Karpas-422 (cell line): ENCODE measurements around the gene TADA1. TPM values are rescaled to one million over a fixed set of nuclear protein-coding genes. Genes with fewer than 3 reads are reported as not detected.

Source experiments
- DNase-seq: peaks from one replicate; pipeline ENCODE4 v3.0.0-alpha.2; 2015
- H2AFZ ChIP-seq: fragments of 200-600 bp; sonication (generic); 2 replicates; pipeline ENCODE4 v1.6.1; 2014; ENCODE audit warnings: antibody characterized with exemption, low read length, mixed read lengths
- H3K27ac ChIP-seq: fragments of 200-600 bp; sonication (generic); 2 replicates; pipeline ENCODE4 v1.5.1; 2014; ENCODE audit warnings: mild to moderate bottlenecking, low read length, moderate library complexity
- H3K27me3 ChIP-seq: fragments of 200-600 bp; sonication (generic); 2 replicates; pipeline ENCODE4 v1.6.1; 2014; ENCODE audit warnings: low read length, mixed read lengths
- H3K36me3 ChIP-seq: fragments of 200-600 bp; sonication (generic); 2 replicates; pipeline ENCODE4 v1.6.1; 2014; ENCODE audit warnings: low read length, mixed read lengths; ENCODE audit not compliant: insufficient read depth
- H3K4me1 ChIP-seq: fragments of 200-600 bp; sonication (generic); 2 replicates; pipeline ENCODE4 v1.6.1; 2014; ENCODE audit warnings: mild to moderate bottlenecking, low read length, mixed read lengths
- H3K4me2 ChIP-seq: fragments of 200-600 bp; sonication (generic); 2 replicates; pipeline ENCODE4 v1.6.1; 2014; ENCODE audit warnings: low read length, low read depth, mild to moderate bottlenecking; ENCODE audit not compliant: poor library complexity, severe bottlenecking
- H3K4me3 ChIP-seq: fragments of 200-600 bp; sonication (generic); 2 replicates; pipeline ENCODE4 v1.5.1; 2014; ENCODE audit warnings: mild to moderate bottlenecking, antibody characterized with exemption, low read length, mixed read lengths
- H3K79me2 ChIP-seq: fragments of 200-600 bp; sonication (generic); 2 replicates; pipeline ENCODE4 v1.6.1; 2014; ENCODE audit warnings: mild to moderate bottlenecking, low read length, mixed read lengths
- H3K9ac ChIP-seq: fragments of 200-600 bp; sonication (generic); 2 replicates; pipeline ENCODE4 v1.6.0; 2014; ENCODE audit warnings: low read length
- H3K9me2 ChIP-seq: fragments of 200-600 bp; sonication (generic), shearing (Covaris generic); replicated peaks from 2 replicates; pipeline ENCODE4 v1.6.0; 2014; ENCODE audit warnings: mild to moderate bottlenecking, low read length, moderate library complexity; ENCODE audit not compliant: insufficient read depth
- H3K9me3 ChIP-seq: fragments of 300-700, 200-600 bp; sonication (generic); 2 replicates; pipeline ENCODE4 v1.6.1; 2014; ENCODE audit warnings: low read length, mixed read lengths
- H4K20me1 ChIP-seq: fragments of 200-600 bp; sonication (generic); 2 replicates; pipeline ENCODE4 v1.6.1; 2014; ENCODE audit warnings: mild to moderate bottlenecking, antibody characterized with exemption, low read length, low read depth; ENCODE audit not compliant: insufficient read depth
- total RNA-seq: library from RNA; depleted of rRNA; stranded (reverse); fragments of >200 nt; shearing (Covaris generic); gene quantifications from 2 replicates; pipeline ENCODE4 v1.2.3, GENCODE V29; 2014; ENCODE audit warnings: low replicate concordance

The TADA1 gene
- total RNA-seq, 1 experiment from 2014 or later: 26.6 TPM

DNA sequence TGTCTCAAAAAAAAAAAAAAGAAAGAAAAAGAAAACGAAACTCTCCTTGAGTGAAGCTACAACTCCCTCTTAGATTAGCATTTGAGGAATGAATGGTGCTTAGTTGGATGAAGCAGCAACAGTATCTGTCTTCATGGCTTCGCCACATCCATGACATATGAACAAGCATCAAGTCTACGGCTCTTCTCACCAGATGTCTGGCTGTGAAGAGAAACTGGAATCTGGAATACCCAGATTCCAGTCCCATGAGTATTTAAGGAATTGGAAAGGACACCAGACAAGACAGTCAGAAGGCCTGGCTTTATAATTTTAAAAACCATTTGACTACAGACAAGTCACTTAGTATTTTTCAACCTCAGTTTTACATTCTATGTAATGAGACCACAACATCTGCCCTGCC lies 38.0 kb upstream of the TADA1 start:
- Histone ChIP-seq H3K27me3 (no peaks in the 10 kb centered on the region), H3K79me2 (no peaks in the 10 kb centered on the region), H4K20me1 (no peaks in the 10 kb centered on the region), H3K4me3 (no peak overlapping the region), H3K36me3 (no peaks in the 10 kb centered on the region; the same call in 1 of the 2 replicates), H3K4me2 (no peak overlapping the region), H3K9me3 (peaks cover 5% of the 10 kb centered on the region), H3K9ac (no peak overlapping the region), H2AFZ (no peak overlapping the region), H3K27ac (no peak overlapping the region), H3K9me2 (no peaks in the 10 kb centered on the region), H3K4me1 (0 out of 2 replicates have a peak, but pooled peaks cover 5% of the 10 kb centered on the region)
- DNase-seq: no peak

DNA sequence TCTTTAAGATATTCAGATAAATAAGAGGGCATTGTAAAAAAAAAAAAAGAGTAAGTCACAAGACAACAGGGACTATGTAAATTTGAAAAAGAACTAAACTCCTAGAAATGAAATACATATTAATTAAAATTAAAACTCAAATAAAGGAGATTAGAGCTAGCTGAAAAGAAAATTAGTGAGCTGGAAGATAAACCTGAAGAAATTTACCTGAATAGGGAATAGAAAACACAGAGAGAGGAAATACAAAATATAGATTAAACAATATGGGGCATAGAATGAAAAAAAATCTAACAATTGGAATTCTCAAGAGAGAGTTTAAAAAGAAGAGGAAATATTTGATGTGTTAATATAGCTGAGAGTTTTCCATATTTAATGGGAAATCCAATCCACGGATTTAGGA lies 35.6 kb upstream of the TADA1 start:
- H3K27me3 ChIP-seq: no peaks in the 10 kb centered on the region
- H2AFZ ChIP-seq: no peak overlapping the region
- H3K4me3 ChIP-seq: no peak overlapping the region
- H3K9me2 ChIP-seq: no peaks in the 10 kb centered on the region
- no peak overlapping the region for H3K27ac ChIP-seq
- no peaks in the 10 kb centered on the region; the same call in 1 of the 2 replicates for H3K36me3 ChIP-seq
- no peak overlapping the region for H3K9ac ChIP-seq
- H3K4me2 ChIP-seq: no peak overlapping the region
- DNase-seq: no peak
- H3K9me3 ChIP-seq: peaks cover 5% of the 10 kb centered on the region
- no peaks in the 10 kb centered on the region for H4K20me1 ChIP-seq
- no peaks in the 10 kb centered on the region for H3K79me2 ChIP-seq
- H3K4me1 ChIP-seq: peaks cover 14% of the 10 kb centered on the region

DNA sequence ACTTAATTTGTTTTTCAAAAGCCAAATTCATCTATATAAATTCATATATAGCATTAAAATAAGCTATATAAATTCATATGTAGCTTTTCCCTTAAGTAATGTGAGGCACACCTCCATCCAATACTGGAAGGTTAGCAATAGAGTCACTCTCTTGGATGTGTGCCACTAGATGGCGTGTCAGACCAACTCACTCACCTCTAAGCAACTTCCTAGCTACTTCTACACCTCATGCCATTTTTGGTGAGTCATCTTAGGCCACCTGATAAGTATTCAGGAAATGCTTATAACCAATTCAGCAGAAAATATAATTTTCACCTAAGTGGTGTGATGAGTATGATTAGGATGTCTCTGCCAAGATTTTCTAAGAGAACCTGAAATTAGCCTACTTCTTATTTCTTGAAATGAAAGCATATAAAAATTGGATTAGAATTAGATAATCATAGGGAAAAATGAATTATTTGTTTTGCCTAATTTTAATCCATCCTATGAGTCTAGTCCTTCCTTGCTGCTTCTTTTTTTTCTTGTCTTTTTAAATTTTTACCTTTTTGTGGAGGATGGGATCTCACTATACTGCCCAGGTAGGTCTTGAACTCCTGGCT lies 34.4 kb upstream of the TADA1 start:
- Histone ChIP-seq H3K36me3 (no peaks in the 10 kb centered on the region; the same call in 1 of the 2 replicates), H3K27ac (no peak overlapping the region), H3K9me2 (no peaks in the 10 kb centered on the region), H3K79me2 (no peaks in the 10 kb centered on the region), H3K9me3 (peaks cover 5% of the 10 kb centered on the region), H3K9ac (no peak overlapping the region), H3K4me1 (peaks cover 17% of the 10 kb centered on the region), H3K4me2 (no peak overlapping the region), H3K4me3 (no peak overlapping the region), H3K27me3 (no peaks in the 10 kb centered on the region), H2AFZ (no peak overlapping the region), H4K20me1 (no peaks in the 10 kb centered on the region)
- peak; percentile 93 for DNase-seq

DNA sequence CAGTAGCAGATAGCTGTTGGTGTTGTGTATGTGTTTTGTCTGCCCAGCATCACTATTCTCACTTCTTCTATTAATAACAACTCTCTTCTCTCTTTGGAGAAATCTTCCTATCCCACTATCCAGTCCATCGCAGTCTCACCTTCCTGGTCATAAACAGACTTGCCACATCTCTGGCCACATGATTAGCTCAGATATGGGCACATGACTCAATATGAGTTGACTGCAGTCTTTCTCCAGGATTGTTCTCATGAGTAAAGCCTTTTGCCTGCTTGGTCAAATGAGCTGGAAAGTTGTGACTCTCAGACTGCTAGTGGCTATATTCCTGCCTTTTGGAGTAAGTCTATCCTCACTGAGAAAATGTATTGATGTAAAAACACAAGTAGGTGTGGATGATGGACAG lies 32.9 kb upstream of the TADA1 start:
- Histone ChIP-seq H3K36me3 (no peaks in the 10 kb centered on the region; the same call in 1 of the 2 replicates), H3K4me3 (no peak overlapping the region)

DNA sequence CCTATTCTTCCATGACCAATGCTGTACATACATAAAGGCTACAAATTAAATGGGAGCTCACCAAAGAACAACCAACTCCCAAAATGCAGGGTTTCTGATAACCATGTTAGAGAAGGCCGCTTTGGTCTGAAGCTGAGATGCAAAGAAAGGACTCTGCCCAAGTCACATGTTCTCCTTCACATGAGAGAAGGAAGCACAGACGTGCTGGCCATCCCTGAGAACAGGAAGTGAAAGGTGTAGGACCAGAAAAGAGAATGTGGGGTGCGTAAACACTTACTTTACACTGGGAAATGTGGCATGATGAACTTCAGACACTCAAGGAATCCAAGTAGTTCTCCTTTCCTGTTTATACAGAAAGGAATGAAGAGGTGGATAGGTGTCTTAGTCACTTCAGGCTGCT lies 31.7 kb upstream of the TADA1 start:
- Histone ChIP-seq H2AFZ (peak overlapping the region; percentile 87; the same call in 1 of the 2 replicates), H3K9ac (no peak overlapping the region), H4K20me1 (no peaks in the 10 kb centered on the region), H3K79me2 (no peaks in the 10 kb centered on the region), H3K4me3 (no peak overlapping the region), H3K9me2 (no peaks in the 10 kb centered on the region), H3K4me2 (no peak overlapping the region), H3K4me1 (peaks cover 36% of the 10 kb centered on the region), H3K36me3 (no peaks in the 10 kb centered on the region; the same call in 1 of the 2 replicates), H3K9me3 (peaks cover 5% of the 10 kb centered on the region), H3K27me3 (no peaks in the 10 kb centered on the region), H3K27ac (no peak overlapping the region)
- peak; percentile 68 for DNase-seq

More for the DNA sequence above, 32.9 kb upstream of the TADA1 start:
- H3K9ac ChIP-seq: no peak overlapping the region
- no peak overlapping the region for H3K27ac ChIP-seq
- H3K9me3 ChIP-seq: peaks cover 5% of the 10 kb centered on the region
- no peak for DNase-seq
- no peaks in the 10 kb centered on the region for H3K79me2 ChIP-seq
- no peak overlapping the region for H3K4me2 ChIP-seq
- no peak overlapping the region for H2AFZ ChIP-seq
- no peaks in the 10 kb centered on the region for H3K27me3 ChIP-seq
- H4K20me1 ChIP-seq: no peaks in the 10 kb centered on the region
- H3K4me1 ChIP-seq: peaks cover 26% of the 10 kb centered on the region
- no peaks in the 10 kb centered on the region for H3K9me2 ChIP-seq

DNA sequence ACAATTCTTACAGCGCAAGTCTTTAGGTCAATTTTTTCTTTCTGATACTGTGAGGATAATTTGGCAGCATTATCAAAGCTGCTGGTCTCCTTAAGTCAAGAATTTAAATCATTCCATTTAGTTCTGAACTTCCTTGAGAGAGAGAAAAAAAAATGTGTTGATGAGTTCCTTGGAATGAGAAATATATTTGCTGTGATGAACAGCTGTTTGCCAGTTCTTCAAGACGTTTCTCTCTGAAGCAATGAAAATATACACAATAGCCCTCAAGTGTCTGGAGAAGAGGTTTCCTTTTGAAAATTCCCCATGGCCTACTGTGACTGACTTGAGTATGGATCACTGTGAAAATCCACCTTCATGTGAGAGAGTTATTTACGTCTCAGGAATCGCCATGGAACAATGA lies 31.0 kb upstream of the TADA1 start:
- H3K4me1 ChIP-seq: peaks cover 36% of the 10 kb centered on the region
- H3K27ac ChIP-seq: no peak overlapping the region
- DNase-seq: no peak
- no peak overlapping the region for H3K4me3 ChIP-seq
- peaks cover 5% of the 10 kb centered on the region for H3K9me3 ChIP-seq
- H3K4me2 ChIP-seq: no peak overlapping the region
- H3K27me3 ChIP-seq: no peaks in the 10 kb centered on the region
- H3K79me2 ChIP-seq: no peaks in the 10 kb centered on the region
- H3K9me2 ChIP-seq: no peaks in the 10 kb centered on the region
- no peak overlapping the region for H3K9ac ChIP-seq
- H3K36me3 ChIP-seq: no peaks in the 10 kb centered on the region; the same call in 1 of the 2 replicates
- no peak overlapping the region for H2AFZ ChIP-seq
- no peaks in the 10 kb centered on the region for H4K20me1 ChIP-seq

DNA sequence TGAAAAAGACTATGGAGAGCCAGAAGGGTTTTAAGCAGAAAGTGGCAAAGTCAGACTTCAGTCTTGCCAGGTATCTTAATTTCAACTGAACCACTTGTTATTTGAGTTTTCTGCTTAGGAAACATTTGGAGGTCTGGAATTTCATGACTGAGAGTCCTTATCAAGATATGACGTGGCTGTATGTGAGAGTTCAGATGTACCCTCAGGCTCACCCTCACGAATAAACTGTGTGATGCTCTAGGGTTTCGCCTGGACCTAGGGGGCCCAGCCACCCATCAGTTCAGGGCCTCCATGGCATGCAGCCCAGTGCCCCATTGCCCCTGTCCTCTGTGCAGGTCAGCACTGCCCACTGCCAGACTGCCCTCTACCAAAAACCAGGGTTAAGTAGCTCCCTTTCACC lies 30.6 kb upstream of the TADA1 start:
- Histone ChIP-seq H2AFZ (no peak overlapping the region), H4K20me1 (no peaks in the 10 kb centered on the region), H3K9me2 (no peaks in the 10 kb centered on the region), H3K27ac (no peak overlapping the region), H3K4me2 (no peak overlapping the region), H3K27me3 (no peaks in the 10 kb centered on the region), H3K79me2 (no peaks in the 10 kb centered on the region), H3K9ac (no peak overlapping the region), H3K9me3 (peaks cover 5% of the 10 kb centered on the region), H3K36me3 (no peaks in the 10 kb centered on the region; the same call in 1 of the 2 replicates), H3K4me1 (peaks cover 36% of the 10 kb centered on the region), H3K4me3 (no peak overlapping the region)
- DNase-seq: no peak

DNA sequence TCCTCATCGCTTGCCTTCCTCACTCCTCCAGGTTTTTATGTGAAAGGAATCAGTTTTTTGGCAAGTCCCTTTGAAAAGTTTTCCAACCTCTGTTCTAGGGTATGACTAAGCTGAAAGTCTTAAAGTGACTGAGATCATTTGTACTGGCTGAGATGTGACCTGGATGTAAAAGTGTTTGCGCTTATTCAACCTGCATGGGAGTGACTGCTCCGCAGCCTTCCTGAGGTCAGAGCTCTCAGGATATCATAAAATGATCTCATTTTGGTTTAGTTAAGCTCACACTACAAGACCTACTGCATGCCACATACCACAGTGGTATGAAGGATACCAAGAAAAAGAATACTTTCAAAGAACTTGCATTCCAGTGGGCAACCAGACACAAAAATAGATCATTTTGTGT lies 29.8 kb upstream of the TADA1 start:
- Histone ChIP-seq H3K4me1 (peaks cover 42% of the 10 kb centered on the region), H2AFZ (no peak overlapping the region), H4K20me1 (no peaks in the 10 kb centered on the region), H3K9ac (no peak overlapping the region), H3K36me3 (no peaks in the 10 kb centered on the region), H3K9me2 (no peaks in the 10 kb centered on the region), H3K27me3 (no peaks in the 10 kb centered on the region), H3K9me3 (peaks cover under 1% of the 10 kb centered on the region; the same call in 1 of the 2 replicates), H3K79me2 (no peaks in the 10 kb centered on the region), H3K4me3 (no peak overlapping the region), H3K27ac (no peak overlapping the region), H3K4me2 (no peak overlapping the region)
- no peak for DNase-seq
